Ovary (tissue), 9 donors: ENCODE measurements around the gene HADHA. TPM values are rescaled to one million over a fixed set of nuclear protein-coding genes. Genes with fewer than 3 reads are reported as not detected.

ENCODE experiments used
- DNase-seq, 5 donors: peaks; one replicate each; pipeline ENCODE4 v3.0.0-alpha.2; 2019 to 2020
- H3K27ac ChIP-seq, 2 donors: fragments of 200-600 bp; one replicate each; pipeline versions ENCODE4 v1.5.1 to v1.8.0; 2019 to 2022
- H3K27me3 ChIP-seq: fragments of 200-600 bp; one replicate; pipeline ENCODE4 v1.8.0; 2022
- H3K36me3 ChIP-seq: fragments of 200-600 bp; sonication (generic); one replicate; pipeline ENCODE4 v1.5.1; 2019
- H3K4me1 ChIP-seq: one replicate; pipeline ENCODE4 v1.8.1; 2013; ENCODE audit warnings: mild to moderate bottlenecking, moderate library complexity; ENCODE audit not compliant: insufficient read depth
- H3K4me3 ChIP-seq: fragments of 200-600 bp; sonication (generic); one replicate; pipeline ENCODE4 v1.5.1; 2017
- H3K9me3 ChIP-seq, 2 donors: fragments of 200-600 bp in 1 of 2; sonication (generic) in 1 of 2; one replicate each; pipeline versions ENCODE4 v1.5.1 to v1.8.1; 2013 to 2019; ENCODE audit warnings: mild to moderate bottlenecking in 1 of 2, moderate library complexity in 1 of 2
- EP300 ChIP-seq: sonication (generic); formaldehyde crosslinking; IDR thresholded peaks from one replicate; pipeline ENCODE4 v1.6.1; 2017; ENCODE audit warnings: antibody characterized with exemption
- POLR2A ChIP-seq: fragments of 450-650 bp; IDR thresholded peaks from one replicate; pipeline ENCODE4 v1.6.1; 2017; ENCODE audit warnings: antibody characterized with exemption, mild to moderate bottlenecking, moderate library complexity
- WGBS, 3 donors: extraction: QIAGEN DNeasy Blood & Tissue Kit in 1 of 3; methylation state at CpG; one replicate each; pipeline versions ENCODE4 v1.1.5 to v1.1.7; 2013 to 2017; 5-methylcytosine and 5-hydroxymethylcytosine counted together
- intact Hi-C, 4 donors: fragments of 100-400 bp; cut with DNase I; formaldehyde crosslinking; loops; one replicate each; pipeline versions ENCODE4 v1.11.0 to v1.15.1; 2022 to 2023
- polyA plus RNA-seq, 2 donors: library from polyadenylated mRNA; stranded (reverse); fragments of 200-250 nt in 1 of 2; fragments of 350-450 nt in 1 of 2; fragmentation: Illumina TruSeq in 1 of 2; extraction: RNeasy Lipid Tissue Mini Kit (QIAGEN cat#74804) in 1 of 2; gene quantifications; one replicate each; pipeline ENCODE4 v1.2.3, GENCODE V29; 2013 to 2014
- total RNA-seq, 7 donors: library from RNA; depleted of rRNA in 2 of 7; stranded (reverse); fragments of >200 nt in 2 of 7; fragmentation: NEBNext Ultra II Directional in 3 of 7; extraction: Animal tissue kit (Norgen Biotek cat#: 25700) in 3 of 7; gene quantifications; one replicate each; pipeline versions ENCODE4 v1.1.0 to v1.2.4, GENCODE V29; 2016 to 2023
- TF ChIP-seq, protein P1 (sequence below), 3 donors: fragments of 450-650 bp in 2 of 3; fragments of 200-600 bp in 1 of 3; IDR thresholded peaks; one replicate each; pipeline versions ENCODE4 v1.5.1 to v1.8.0; 2016 to 2022; ENCODE audit warnings: antibody characterized with exemption in 3 of 3, mild to moderate bottlenecking in 1 of 3
- donor health status: DM: no; HTN: no; CAD: no; lungs with moderate emphysema.
- donor health status: DM: no; HTN: no; CAD: no.
- donor health status: Bipolar disorder and iron deficiency.
- donor health status: DM: yes; HTN: yes; CAD: no.
- donor health status: DM: no; HTN: no; CAD: no.
- donor health status: DM: yes; HTN: yes; CAD: no.

The HADHA gene
- total and polyA plus RNA-seq, 9 donors, result 85.2 to 290 (median 129) TPM

DNA sequence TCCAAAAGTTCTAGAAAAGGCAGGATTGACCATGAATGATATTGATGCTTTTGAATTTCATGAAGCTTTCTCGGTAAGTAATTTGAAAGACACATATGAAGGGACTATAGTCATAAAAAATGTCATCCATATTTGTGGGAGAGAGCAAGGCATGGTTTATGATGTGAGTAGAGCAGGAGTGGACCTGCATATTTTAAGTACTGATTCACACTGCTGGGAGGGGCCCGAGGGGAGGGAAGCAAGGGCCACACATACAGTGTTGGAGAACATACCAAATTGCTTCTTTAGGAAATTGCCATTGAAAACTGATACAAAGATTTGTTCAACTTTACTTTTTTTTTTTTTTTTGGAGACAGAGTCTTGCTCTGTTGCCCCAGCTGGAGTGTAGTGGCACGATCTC, 39.7 kb upstream of the HADHA start:
- no peaks in the 10 kb centered on the region for H3K4me1 ChIP-seq
- no peaks in the 10 kb centered on the region for H3K36me3 ChIP-seq
- no peak overlapping the region for H3K4me3 ChIP-seq
- intact Hi-C loops, result no loop called here
- H3K9me3 ChIP-seq, result no peaks in the 10 kb centered on the region
- TF ChIP-seq, protein P1, sequence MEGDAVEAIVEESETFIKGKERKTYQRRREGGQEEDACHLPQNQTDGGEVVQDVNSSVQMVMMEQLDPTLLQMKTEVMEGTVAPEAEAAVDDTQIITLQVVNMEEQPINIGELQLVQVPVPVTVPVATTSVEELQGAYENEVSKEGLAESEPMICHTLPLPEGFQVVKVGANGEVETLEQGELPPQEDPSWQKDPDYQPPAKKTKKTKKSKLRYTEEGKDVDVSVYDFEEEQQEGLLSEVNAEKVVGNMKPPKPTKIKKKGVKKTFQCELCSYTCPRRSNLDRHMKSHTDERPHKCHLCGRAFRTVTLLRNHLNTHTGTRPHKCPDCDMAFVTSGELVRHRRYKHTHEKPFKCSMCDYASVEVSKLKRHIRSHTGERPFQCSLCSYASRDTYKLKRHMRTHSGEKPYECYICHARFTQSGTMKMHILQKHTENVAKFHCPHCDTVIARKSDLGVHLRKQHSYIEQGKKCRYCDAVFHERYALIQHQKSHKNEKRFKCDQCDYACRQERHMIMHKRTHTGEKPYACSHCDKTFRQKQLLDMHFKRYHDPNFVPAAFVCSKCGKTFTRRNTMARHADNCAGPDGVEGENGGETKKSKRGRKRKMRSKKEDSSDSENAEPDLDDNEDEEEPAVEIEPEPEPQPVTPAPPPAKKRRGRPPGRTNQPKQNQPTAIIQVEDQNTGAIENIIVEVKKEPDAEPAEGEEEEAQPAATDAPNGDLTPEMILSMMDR (IDR thresholded peaks at IDR 0.05), result no peak
- TF ChIP-seq EP300 (no peak), POLR2A (no peak)
- 90 to 93% (median 93%) methylated on average over 3 of the region's 3 CpGs for WGBS, 3 donors
- no peak overlapping the region for H3K27ac ChIP-seq
- no peak for DNase-seq
- H3K27me3 ChIP-seq, result no peaks in the 10 kb centered on the region

DNA sequence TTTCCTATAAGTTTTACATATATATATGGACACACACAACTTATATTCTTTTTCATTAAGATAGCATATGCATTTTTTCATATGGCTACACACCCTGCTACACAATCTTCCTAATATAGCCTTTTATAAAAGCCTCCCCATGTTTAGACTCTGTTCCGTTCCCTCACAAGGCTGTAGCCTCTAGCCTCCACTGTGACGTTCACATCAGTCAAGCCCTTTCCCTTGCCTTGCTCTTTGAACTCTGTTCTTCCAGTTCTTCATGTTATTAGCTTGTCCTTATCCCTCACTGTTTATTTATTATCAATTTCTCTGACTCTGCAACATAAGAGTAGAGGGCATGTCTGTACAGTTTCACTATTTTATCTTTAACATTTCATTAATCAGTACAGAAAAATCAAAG, 39.2 kb upstream of the HADHA start:
- Histone ChIP-seq H3K4me3 (no peak overlapping the region), H3K9me3 (no peaks in the 10 kb centered on the region), H3K4me1 (no peaks in the 10 kb centered on the region), H3K27ac (no peak overlapping the region), H3K36me3 (no peaks in the 10 kb centered on the region), H3K27me3 (no peaks in the 10 kb centered on the region)
- TF ChIP-seq EP300 (no peak), POLR2A (no peak)
- TF ChIP-seq, protein P1 (IDR thresholded peaks at IDR 0.05), result no peak
- 87 to 90% (median 89%) methylated on average over 2 of the region's 2 CpGs for WGBS, 3 donors
- intact Hi-C loops, result no loop called here
- no peak for DNase-seq

DNA sequence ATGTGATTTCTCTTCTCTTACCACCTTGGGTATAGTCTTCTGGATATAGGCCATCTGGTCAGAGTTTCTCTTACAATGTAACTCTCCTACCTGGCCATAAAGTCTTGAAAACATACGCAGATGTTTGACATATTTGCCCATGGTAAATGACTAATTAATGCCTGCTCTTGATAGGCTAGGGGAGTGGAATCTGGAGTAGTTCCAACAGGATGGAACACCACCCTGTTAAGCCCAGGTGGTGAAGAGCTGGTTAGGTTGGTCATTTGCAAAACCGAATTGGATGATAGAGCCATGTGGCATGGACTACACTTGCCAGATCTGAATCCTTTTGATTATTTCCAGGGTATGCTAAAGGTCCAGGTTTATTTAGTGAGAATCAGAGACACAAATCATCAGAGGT, 36.8 kb upstream of the HADHA start:
- Histone ChIP-seq H3K4me1 (no peaks in the 10 kb centered on the region), H3K4me3 (no peak overlapping the region), H3K9me3 (no peaks in the 10 kb centered on the region), H3K27me3 (no peaks in the 10 kb centered on the region), H3K36me3 (no peaks in the 10 kb centered on the region), H3K27ac (no peak overlapping the region)
- WGBS, 3 donors, result 74 to 82% (median 80%) methylated on average over 2 of the region's 2 CpGs
- no peak for DNase-seq
- TF ChIP-seq EP300 (no peak), POLR2A (no peak)
- TF ChIP-seq, protein P1 (IDR thresholded peaks at IDR 0.05), result no peak
- intact Hi-C loops, result no loop called here

DNA sequence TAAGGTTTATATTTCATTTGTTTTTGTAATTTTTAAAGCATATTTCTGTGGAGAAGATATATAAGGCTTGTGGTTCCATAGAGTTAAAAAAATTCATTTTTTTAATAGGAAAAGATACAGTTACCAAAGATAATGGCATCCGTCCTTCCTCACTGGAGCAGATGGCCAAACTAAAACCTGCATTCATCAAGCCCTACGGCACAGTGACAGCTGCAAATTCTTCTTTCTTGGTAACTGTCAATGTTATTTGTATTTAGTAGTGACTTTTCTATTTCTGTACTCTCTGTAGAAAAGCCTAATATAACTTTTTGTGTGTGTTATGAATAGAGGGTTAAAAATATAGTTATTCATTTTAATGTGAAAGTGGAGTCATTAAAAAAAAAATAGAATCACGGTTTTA, 35.5 kb upstream of the HADHA start:
- no peak overlapping the region for H3K27ac ChIP-seq
- H3K4me1 ChIP-seq, result no peaks in the 10 kb centered on the region
- intact Hi-C loops, result no loop called here
- H3K4me3 ChIP-seq, result no peak overlapping the region
- WGBS, 3 donors, result 85 to 94% (median 90%) methylated on average over 3 of the region's 3 CpGs
- H3K9me3 ChIP-seq, result no peaks in the 10 kb centered on the region
- no peak for DNase-seq
- TF ChIP-seq EP300 (no peak), POLR2A (no peak)
- no peaks in the 10 kb centered on the region for H3K27me3 ChIP-seq
- H3K36me3 ChIP-seq, result no peaks in the 10 kb centered on the region

DNA sequence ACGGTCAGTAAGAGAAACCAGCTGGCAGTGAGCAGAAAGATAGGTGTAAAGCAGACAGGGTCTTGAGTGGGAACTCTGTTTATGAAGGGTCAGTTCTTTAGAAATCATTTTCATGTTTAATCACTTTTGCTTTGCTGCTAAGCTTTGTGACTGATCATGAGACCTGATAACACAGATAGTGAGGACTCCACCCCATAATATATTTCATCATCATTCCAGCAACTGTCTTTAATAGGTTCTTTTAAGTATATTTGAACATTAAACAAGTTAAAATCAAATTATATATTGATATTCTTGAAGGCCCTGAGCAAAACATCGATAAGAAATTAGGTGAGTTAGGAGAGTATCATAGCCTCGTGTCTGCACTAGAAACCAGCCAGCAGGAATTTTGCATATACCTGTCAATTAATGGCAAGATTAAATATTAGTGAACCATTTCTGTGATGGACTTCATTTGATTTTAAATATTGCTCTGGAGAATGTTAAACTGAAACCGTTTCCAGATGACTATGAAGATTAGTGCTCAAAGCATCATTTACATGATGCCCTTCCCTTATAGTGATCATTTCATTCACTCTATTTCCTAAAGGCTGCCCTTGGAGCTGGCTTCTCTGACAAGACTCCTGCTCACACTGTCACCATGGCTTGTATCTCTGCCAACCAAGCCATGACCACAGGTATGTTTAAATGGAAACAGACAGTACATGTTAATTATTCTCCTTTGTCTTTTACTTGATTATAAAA, 32.2 kb upstream of the HADHA start:
- 88 to 90% (median 89%) methylated on average over 4 of the region's 4 CpGs for WGBS, 3 donors
- no peak for DNase-seq
- Histone ChIP-seq H3K4me3 (no peak overlapping the region), H3K4me1 (peaks cover 9% of the 10 kb centered on the region), H3K27me3 (no peaks in the 10 kb centered on the region), H3K9me3 (no peaks in the 10 kb centered on the region), H3K27ac (no peak overlapping the region), H3K36me3 (no peaks in the 10 kb centered on the region)
- intact Hi-C loops, result no loop called here
- TF ChIP-seq EP300 (no peak), POLR2A (no peak)
